Fibroblast of lung (primary cell): ENCODE results near the gene IHH. TPM values are rescaled to one million over a fixed set of nuclear protein-coding genes. Genes with fewer than 3 reads are reported as not detected.

ENCODE experiments used
- DNase-seq, 2 donors: peaks; one replicate each; pipeline versions ENCODE4 v3.0.0 to v3.0.0-alpha.2; 2010; ENCODE audit warnings: low read depth in 2 of 2
- H2AFZ ChIP-seq: 2 replicates; pipeline ENCODE4 v1.5.1; 2012; ENCODE audit warnings: low read length, control low read depth, inconsistent platforms
- H3K27ac ChIP-seq: 2 replicates; pipeline ENCODE4 v1.5.1; 2011; ENCODE audit warnings: low read length, control low read depth; ENCODE audit not compliant: insufficient read depth
- H3K27me3 ChIP-seq: 2 replicates; pipeline ENCODE4 v1.5.1; 2011; ENCODE audit warnings: mild to moderate bottlenecking, low read length; ENCODE audit not compliant: control insufficient read depth, insufficient read depth
- H3K36me3 ChIP-seq: 2 replicates; pipeline ENCODE4 v1.5.1; 2011; ENCODE audit warnings: low read length; ENCODE audit not compliant: control insufficient read depth, insufficient read depth
- H3K4me1 ChIP-seq: 2 replicates; pipeline ENCODE4 v1.5.1; 2011; ENCODE audit warnings: low read length; ENCODE audit not compliant: control insufficient read depth, insufficient read depth; ENCODE audit errors: extremely low read depth
- H3K4me2 ChIP-seq: 2 replicates; pipeline ENCODE4 v1.5.1; 2011; ENCODE audit warnings: low read length, control low read depth; ENCODE audit not compliant: insufficient read depth; ENCODE audit errors: extremely low read depth
- H3K4me3 ChIP-seq, 4 experiments: fragments of 200-600 bp in 1 of 4; sonication (generic) in 1 of 4; replicated peaks in 1 of 4; 2 replicates each; pipeline ENCODE4 v1.5.1; 2011 to 2016; ENCODE audit warnings: low read length in 4 of 4, low read depth in 3 of 4, mild to moderate bottlenecking in 3 of 4, control low read depth in 2 of 4, inconsistent platforms in 1 of 4, mixed read lengths in 1 of 4; ENCODE audit not compliant: insufficient read depth in 1 of 4; ENCODE audit errors: control extremely low read depth in 1 of 4
- H3K79me2 ChIP-seq: 2 replicates; pipeline ENCODE4 v1.5.1; 2012; ENCODE audit warnings: mild to moderate bottlenecking, low read length, inconsistent platforms; ENCODE audit not compliant: control insufficient read depth, insufficient read depth
- H3K9ac ChIP-seq: 2 replicates; pipeline ENCODE4 v1.5.1; 2011; ENCODE audit warnings: mild to moderate bottlenecking, low read length, control low read depth; ENCODE audit not compliant: insufficient read depth
- H3K9me3 ChIP-seq: 2 replicates; pipeline ENCODE4 v1.5.1; 2012; ENCODE audit warnings: low read depth, low read length; ENCODE audit not compliant: control insufficient read depth, insufficient read depth
- H4K20me1 ChIP-seq: 2 replicates; pipeline ENCODE4 v1.5.1; 2011; ENCODE audit warnings: low read length; ENCODE audit not compliant: control insufficient read depth, insufficient read depth; ENCODE audit errors: extremely low read depth
- CTCF ChIP-seq, 2 donors: IDR thresholded peaks in 1 of 2; conservative IDR thresholded peaks in 1 of 2; 1 replicate in 1 of 2; 2 replicates in 1 of 2; pipeline ENCODE4 v1.5.1; 2011 to 2012; ENCODE audit warnings: low read length in 2 of 2, control low read depth in 1 of 2, inconsistent platforms in 1 of 2, low read depth in 1 of 2, mild to moderate bottlenecking in 1 of 2
- EZH2 ChIP-seq: IDR thresholded peaks from 2 replicates; pipeline ENCODE4 v1.5.1; 2012; ENCODE audit warnings: low read length, control low read depth, mild to moderate bottlenecking; ENCODE audit errors: missing control alignments
- polyA plus RNA-seq, 2 donors: library from polyadenylated mRNA; depleted of rRNA in 1 of 2; stranded (reverse) in 1 of 2; unstranded in 1 of 2; fragments of >200 nt; gene quantifications; 2 replicates each; pipeline ENCODE4 v1.2.1, GENCODE V29; 2011 to 2012; ENCODE audit warnings: missing spikeins in 1 of 2
- total RNA-seq: library from RNA; depleted of rRNA; stranded (reverse); fragments of >200 nt; gene quantifications from 2 replicates; pipeline ENCODE4 v1.2.1, GENCODE V29; 2014

Gene IHH
- total and polyA plus RNA-seq, 2 donors (not counting 1 experiment from before 2014, with no cell fraction given): not detected

- TF ChIP-seq EZH2: no peak
- no peak for TF ChIP-seq CTCF (conservative IDR thresholded peaks at IDR 0.05 in 1 of 2, IDR thresholded peaks at IDR 0.05 in 1 of 2; ENCODE audit: low read depth in 1 of 2, low read length in 2 of 2)
- peak within 1 kb of the TSS; percentile 29 to 68 (median 50) for H3K4me3 ChIP-seq
- no peak within 1 kb of the TSS for H3K27ac ChIP-seq
- no peaks in the 10 kb centered on the region for H3K36me3 ChIP-seq
- H3K9me3 ChIP-seq: no peaks in the 10 kb centered on the region
- peaks cover 22% of the 10 kb centered on the region for H3K27me3 ChIP-seq
- DNase-seq: peak; percentile 49 to 66
- no peaks in the 10 kb centered on the region for H4K20me1 ChIP-seq
- no peaks in the 10 kb centered on the region for H3K4me1 ChIP-seq
- H3K9ac ChIP-seq: no peak within 1 kb of the TSS
- H2AFZ ChIP-seq: peak within 1 kb of the TSS; percentile 55
- H3K4me2 ChIP-seq: peak within 1 kb of the TSS; percentile 62
- H3K79me2 ChIP-seq: no peaks in the 10 kb centered on the region
These were observed 19.5 kb downstream of the IHH start, which contains the start of gene CFAP65 for GRCh38 chr2:219041252-219041651. CFAP65 (minus strand) TSS chr2:219041516; CDS start chr2:219039048, 2,468 bp downstream.

GRCh38 chr2:219038600-219038999 lies 22.1 kb downstream of the IHH start:
- H3K4me1 ChIP-seq: no peaks in the 10 kb centered on the region
- TF ChIP-seq CTCF (conservative IDR thresholded peaks at IDR 0.05 in 1 of 2, IDR thresholded peaks at IDR 0.05 in 1 of 2; ENCODE audit: low read depth in 1 of 2, low read length in 2 of 2): no peak
- TF ChIP-seq EZH2: no peak
- no peaks in the 10 kb centered on the region for H3K9me3 ChIP-seq
- H3K4me2 ChIP-seq: no peak overlapping the region
- no peaks in the 10 kb centered on the region for H4K20me1 ChIP-seq
- no peak overlapping the region for H3K4me3 ChIP-seq
- DNase-seq: no peak
- H3K79me2 ChIP-seq: no peaks in the 10 kb centered on the region
- no peak overlapping the region for H2AFZ ChIP-seq
- no peak overlapping the region for H3K27ac ChIP-seq
- H3K9ac ChIP-seq: no peak overlapping the region
- peaks cover 20% of the 10 kb centered on the region for H3K27me3 ChIP-seq
- no peaks in the 10 kb centered on the region for H3K36me3 ChIP-seq

- H3K79me2 ChIP-seq: no peaks in the 10 kb centered on the region
- H3K9ac ChIP-seq: no peak overlapping the region
- H3K27me3 ChIP-seq: peaks cover 20% of the 10 kb centered on the region
- H3K27ac ChIP-seq: no peak overlapping the region
- no peaks in the 10 kb centered on the region for H3K9me3 ChIP-seq
- no peak overlapping the region for H2AFZ ChIP-seq
- H3K4me1 ChIP-seq: no peaks in the 10 kb centered on the region
- no peaks in the 10 kb centered on the region for H4K20me1 ChIP-seq
- no peaks in the 10 kb centered on the region for H3K36me3 ChIP-seq
- TF ChIP-seq CTCF (conservative IDR thresholded peaks at IDR 0.05 in 1 of 2, IDR thresholded peaks at IDR 0.05 in 1 of 2; ENCODE audit: low read depth in 1 of 2, low read length in 2 of 2) (no peak), EZH2 (no peak)
- H3K4me2 ChIP-seq: no peak overlapping the region
- DNase-seq: no peak
- H3K4me3 ChIP-seq: no peak overlapping the region
These were observed 22.8 kb downstream of the IHH start for GRCh38 chr2:219037783-219038499.
